Right lobe of liver (tissue), 6 donors: ENCODE data around the gene EVI5. TPM values are rescaled to one million over a fixed set of nuclear protein-coding genes. Genes with fewer than 3 reads are reported as not detected.

Experiments
- ATAC-seq, 4 donors: fragments of 200-7000 bp; cut with Tn5 transposase; one replicate each; pipeline ENCODE4 v1.9.1; 2020; ENCODE audit warnings: mild to moderate bottlenecking in 4 of 4, moderate library complexity in 4 of 4
- DNase-seq, 3 donors: peaks; one replicate each; pipeline ENCODE4 v3.0.0-alpha.2; 2020
- H3K27ac ChIP-seq, 3 donors: fragments of 200-600 bp; one replicate each; pipeline ENCODE4 v1.8.0; 2022
- H3K27me3 ChIP-seq, 2 donors: fragments of 200-600 bp; one replicate each; pipeline ENCODE4 v1.8.0; 2022
- H3K36me3 ChIP-seq, 4 donors: fragments of 200-600 bp; sonication (generic) in 1 of 4; one replicate each; pipeline versions ENCODE4 v1.5.1 to v1.8.0; 2017 to 2022; ENCODE audit warnings: control low read depth in 1 of 4
- H3K4me1 ChIP-seq, 4 donors: fragments of 200-600 bp; sonication (generic) in 1 of 4; one replicate each; pipeline versions ENCODE4 v1.5.1 to v1.8.0; 2017 to 2022; ENCODE audit warnings: control low read depth in 1 of 4
- H3K4me3 ChIP-seq, 3 donors: fragments of 200-600 bp; one replicate each; pipeline ENCODE4 v1.8.0; 2022
- H3K9me3 ChIP-seq, 4 donors: fragments of 200-600 bp; sonication (generic) in 1 of 4; one replicate each; pipeline versions ENCODE4 v1.5.1 to v1.8.0; 2017 to 2022; ENCODE audit warnings: control low read depth in 1 of 4
- POLR2A ChIP-seq: fragments of 450-650 bp; IDR thresholded peaks from one replicate; pipeline ENCODE4 v1.6.1; 2017; ENCODE audit warnings: antibody characterized with exemption, mild to moderate bottlenecking
- WGBS: methylation state at CpG from one replicate; pipeline ENCODE4 v1.1.6; 2018; ENCODE audit warnings: low coverage, low lambda C conversion rate; ENCODE audit not compliant: insufficient coverage; ENCODE audit errors: missing lambda C conversion rate; 5-methylcytosine and 5-hydroxymethylcytosine counted together
- intact Hi-C, 2 donors: fragments of 100-400 bp; cut with DNase I; formaldehyde crosslinking; loops; one replicate each; pipeline versions ENCODE4 v1.11.2 to v1.14.1; 2022
- total RNA-seq, 6 experiments: library from RNA; depleted of rRNA in 2 of 6; stranded (reverse); fragments of >200 nt in 2 of 6; fragmentation: NEBNext Ultra II Directional in 3 of 6; extraction: Animal tissue kit (Norgen Biotek cat#: 25700) in 3 of 6; gene quantifications; one replicate each; pipeline versions ENCODE4 v1.1.0 to v1.2.4, GENCODE V29; 2016 to 2023
- TF ChIP-seq, protein P1 (sequence below), 4 donors: fragments of 200-600 bp in 3 of 4; fragments of 450-650 bp in 1 of 4; IDR thresholded peaks; one replicate each; pipeline versions ENCODE4 v1.5.1 to v1.8.0; 2016 to 2022; ENCODE audit warnings: antibody characterized with exemption in 4 of 4, mild to moderate bottlenecking in 2 of 4
- donor health status: DM: no; HTN: yes; CAD: no.
- donor health status: DM: no; HTN: no; CAD: no.
- donor health status: DM: no; HTN: no; CAD: no.
- donor health status: DM: no; HTN: yes; CAD: no.
- donor health status: DM: no; HTN: yes; CAD: no.

The EVI5 gene
- total RNA-seq, 6 experiments from 2014 or later = 12.8 to 27.7 (median 19.0) TPM

DNA sequence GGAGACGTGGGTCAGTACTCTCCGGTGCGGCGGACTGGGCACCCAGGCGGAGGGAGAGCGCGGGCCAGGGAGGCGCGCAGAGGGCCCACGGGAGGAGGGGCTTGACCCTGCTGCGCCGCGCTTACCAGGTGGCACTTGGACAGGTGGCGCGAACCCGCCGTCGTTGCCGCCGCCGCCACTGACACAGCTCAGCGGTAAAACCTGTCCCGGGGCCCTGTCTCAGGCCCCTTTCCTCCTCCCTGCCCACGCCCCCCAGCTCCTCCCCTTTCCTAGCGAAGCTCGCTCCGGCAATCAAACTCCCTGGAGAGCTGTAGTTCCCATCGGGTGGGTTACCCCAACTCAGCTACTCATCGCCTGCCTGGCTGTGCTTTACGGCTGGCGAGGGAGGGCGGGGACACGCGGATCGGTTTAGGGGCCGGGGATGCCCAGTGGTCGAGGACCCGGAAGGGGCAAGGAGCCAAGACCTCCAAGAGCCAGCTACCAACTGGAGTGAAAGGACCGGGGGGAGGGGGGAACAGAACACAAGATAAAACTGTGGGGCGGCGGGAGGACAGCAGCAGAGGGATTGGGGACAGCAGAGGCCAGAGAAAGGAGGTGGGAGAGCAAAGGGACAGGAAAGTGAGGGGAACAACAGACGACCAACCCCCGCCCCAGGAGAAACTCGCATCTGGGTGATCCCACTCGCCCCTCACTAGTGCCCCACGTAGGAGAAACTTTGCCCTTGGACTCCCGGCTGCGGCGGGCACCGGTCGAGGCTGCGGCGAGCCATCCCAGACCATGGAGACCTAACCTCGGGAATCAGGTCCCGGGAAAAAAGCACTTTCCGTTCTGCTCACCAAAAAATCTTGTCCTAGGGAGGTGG, 301.1 kb downstream of the EVI5 start:
- H3K27ac ChIP-seq = no peak overlapping the region
- intact Hi-C loops = no loop called here
- ATAC-seq = peak in 3 of 4 donors; percentile 3 to 27 (median 7)
- peak overlapping the region; percentile 26 to 50 (median 46) for H3K4me3 ChIP-seq
- TF ChIP-seq, protein P1, sequence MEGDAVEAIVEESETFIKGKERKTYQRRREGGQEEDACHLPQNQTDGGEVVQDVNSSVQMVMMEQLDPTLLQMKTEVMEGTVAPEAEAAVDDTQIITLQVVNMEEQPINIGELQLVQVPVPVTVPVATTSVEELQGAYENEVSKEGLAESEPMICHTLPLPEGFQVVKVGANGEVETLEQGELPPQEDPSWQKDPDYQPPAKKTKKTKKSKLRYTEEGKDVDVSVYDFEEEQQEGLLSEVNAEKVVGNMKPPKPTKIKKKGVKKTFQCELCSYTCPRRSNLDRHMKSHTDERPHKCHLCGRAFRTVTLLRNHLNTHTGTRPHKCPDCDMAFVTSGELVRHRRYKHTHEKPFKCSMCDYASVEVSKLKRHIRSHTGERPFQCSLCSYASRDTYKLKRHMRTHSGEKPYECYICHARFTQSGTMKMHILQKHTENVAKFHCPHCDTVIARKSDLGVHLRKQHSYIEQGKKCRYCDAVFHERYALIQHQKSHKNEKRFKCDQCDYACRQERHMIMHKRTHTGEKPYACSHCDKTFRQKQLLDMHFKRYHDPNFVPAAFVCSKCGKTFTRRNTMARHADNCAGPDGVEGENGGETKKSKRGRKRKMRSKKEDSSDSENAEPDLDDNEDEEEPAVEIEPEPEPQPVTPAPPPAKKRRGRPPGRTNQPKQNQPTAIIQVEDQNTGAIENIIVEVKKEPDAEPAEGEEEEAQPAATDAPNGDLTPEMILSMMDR (IDR thresholded peaks at IDR 0.05) = no peak
- TF ChIP-seq POLR2A = no peak
- peaks cover 0 to 55% (median 22%) of the 10 kb centered on the region in 4 donors for H3K4me1 ChIP-seq
- peaks cover 7 to 58% of the 10 kb centered on the region in 2 donors for H3K27me3 ChIP-seq
- H3K9me3 ChIP-seq = no peaks in the 10 kb centered on the region
- H3K36me3 ChIP-seq = no peaks in the 10 kb centered on the region
- DNase-seq = peak in 1 of 3 donors; percentile 50
- 2% methylated on average over 18 of the region's 56 CpGs for WGBS

DNA sequence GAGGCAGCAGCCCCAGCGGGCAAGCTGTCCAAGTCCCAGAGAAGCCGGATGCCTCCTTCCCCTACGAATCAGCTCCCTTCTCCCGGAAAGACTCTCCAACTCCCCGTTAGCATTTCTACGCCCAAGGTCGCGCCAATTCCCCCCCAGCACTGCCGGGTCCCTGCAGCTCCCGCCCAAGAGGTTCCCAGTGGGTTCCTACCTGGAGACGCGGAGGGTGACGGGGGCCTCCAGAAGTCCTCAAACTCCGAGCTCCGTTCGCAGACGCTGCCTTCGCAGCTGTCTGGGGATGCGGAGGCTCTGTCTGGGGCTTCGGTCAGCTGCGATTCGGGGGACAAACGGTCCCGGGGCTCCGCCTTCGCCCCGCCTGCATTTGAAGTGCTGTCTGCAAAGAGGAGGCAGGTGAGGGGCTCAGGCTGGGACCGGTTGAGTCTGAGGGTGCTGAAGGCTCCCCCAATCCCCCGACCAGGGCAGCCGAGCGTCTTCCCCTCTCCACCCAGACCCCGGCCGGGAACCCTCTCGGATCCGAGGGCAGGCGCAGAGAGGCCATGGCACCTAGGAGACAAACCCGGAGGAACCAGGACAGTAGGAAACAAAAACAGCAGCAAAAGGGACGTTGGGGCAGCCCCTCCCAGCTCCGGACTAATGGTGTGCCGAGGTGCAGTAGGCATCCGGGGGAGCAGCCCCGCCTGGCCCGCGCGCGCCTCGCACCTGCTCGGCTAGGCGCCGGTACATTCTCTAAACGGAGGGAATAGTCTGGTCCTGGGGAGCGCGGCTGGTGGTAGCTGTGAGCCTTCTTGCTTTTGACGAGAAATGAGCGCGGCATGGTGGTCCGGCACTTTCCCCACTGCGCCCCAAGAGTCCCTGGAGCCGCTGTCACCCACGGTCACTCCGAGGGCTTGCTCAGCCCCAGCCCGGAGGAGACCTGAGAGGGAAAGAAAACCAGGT, 302.0 kb downstream of the EVI5 start:
- Histone ChIP-seq H3K36me3 (no peaks in the 10 kb centered on the region), H3K9me3 (no peaks in the 10 kb centered on the region), H3K4me1 (peaks cover 0 to 55% (median 22%) of the 10 kb centered on the region in 4 donors), H3K27me3 (peaks cover 7 to 58% of the 10 kb centered on the region in 2 donors), H3K27ac (no peak overlapping the region), H3K4me3 (peak overlapping the region; percentile 26 to 35 (median 31))
- WGBS = 2% methylated on average over 36 of the region's 62 CpGs
- intact Hi-C loops = no loop called here
- peak in 2 of 4 donors; percentile 2 to 4 for ATAC-seq
- TF ChIP-seq, protein P1 (IDR thresholded peaks at IDR 0.05) = no peak
- peak in 1 of 3 donors; percentile 56 for DNase-seq

DNA sequence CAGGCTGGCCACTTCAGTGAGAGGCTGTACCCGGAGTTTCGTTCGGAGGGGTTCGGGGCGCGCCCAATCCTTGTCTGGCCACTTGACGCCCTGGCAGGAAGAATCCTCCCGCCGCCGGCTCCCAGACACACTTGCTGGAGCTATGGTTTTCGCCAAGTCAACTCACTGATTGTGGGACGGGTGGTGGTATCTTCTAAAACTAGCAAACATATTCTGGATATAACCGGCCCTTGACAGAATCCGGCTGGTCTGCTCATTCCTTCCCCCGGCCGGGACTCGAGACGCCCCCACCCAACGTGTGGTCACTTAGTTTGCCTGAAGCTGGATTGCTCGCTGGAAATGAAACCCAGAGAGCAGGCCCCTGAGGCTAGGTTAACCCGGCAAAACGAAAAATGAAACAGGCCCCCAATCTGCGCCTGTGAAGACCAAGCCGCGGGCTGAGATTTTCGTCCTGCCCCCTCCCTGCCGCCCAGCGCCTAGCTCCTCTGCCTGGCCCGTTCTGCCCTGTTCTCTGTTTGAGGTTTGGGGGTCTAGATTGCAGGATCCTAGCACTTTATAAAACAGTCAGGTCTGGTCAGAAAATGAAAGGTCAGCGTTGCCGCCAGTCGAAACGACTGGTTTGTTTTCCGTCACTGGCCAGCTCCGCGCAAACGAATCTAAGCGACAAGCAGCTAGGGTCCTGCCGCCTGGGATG, 302.8 kb downstream of the EVI5 start:
- no peaks in the 10 kb centered on the region for H3K36me3 ChIP-seq
- H3K4me1 ChIP-seq = peaks cover 0 to 55% (median 22%) of the 10 kb centered on the region in 4 donors
- DNase-seq (no peak), ATAC-seq (peak in 1 of 4 donors; percentile 5)
- no peak overlapping the region for H3K27ac ChIP-seq
- WGBS = 24% methylated on average over 20 of the region's 39 CpGs
- TF ChIP-seq, protein P1 (IDR thresholded peaks at IDR 0.05) = no peak
- TF ChIP-seq POLR2A = no peak
- peaks cover 7 to 58% of the 10 kb centered on the region in 2 donors for H3K27me3 ChIP-seq
- H3K4me3 ChIP-seq = peak overlapping the region; percentile 26 to 35 (median 31)
- no peaks in the 10 kb centered on the region for H3K9me3 ChIP-seq
- intact Hi-C loops = no loop called here

DNA sequence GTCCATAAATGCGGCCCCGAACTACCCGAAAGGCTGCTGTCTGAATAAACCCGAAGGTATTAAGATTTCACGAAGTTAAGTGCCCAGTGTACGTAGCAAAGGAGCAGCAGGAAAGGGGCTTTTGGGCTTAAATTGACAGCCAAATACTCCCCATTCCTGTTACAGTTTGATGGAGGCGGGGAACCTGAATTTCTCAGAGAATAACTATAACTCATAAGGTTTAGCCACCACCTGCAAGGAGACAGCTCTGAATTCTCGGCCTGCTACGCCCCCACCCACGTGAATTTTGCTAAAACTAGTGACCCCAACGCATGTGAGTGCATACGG, 303.3 kb downstream of the EVI5 start:
- peaks cover 0 to 55% (median 22%) of the 10 kb centered on the region in 4 donors for H3K4me1 ChIP-seq

More for the DNA sequence above, 303.3 kb downstream of the EVI5 start:
- Histone ChIP-seq H3K4me3 (no peak overlapping the region), H3K36me3 (no peaks in the 10 kb centered on the region), H3K27me3 (peaks cover 7 to 58% of the 10 kb centered on the region in 2 donors), H3K9me3 (no peaks in the 10 kb centered on the region), H3K27ac (no peak overlapping the region)
- TF ChIP-seq, protein P1 (IDR thresholded peaks at IDR 0.05) = no peak
- no peak for TF ChIP-seq POLR2A
- DNase-seq (no peak), ATAC-seq (no peak)
- WGBS = 27% methylated on average over 11 of the region's 12 CpGs
- intact Hi-C loops = no loop called here
